Brain pericyte (primary cell): ENCODE results near the gene SAAL1.

Source experiments
- DNase-seq: peaks from one replicate; pipeline ENCODE4 v3.0.0-alpha.2; 2012; ENCODE audit warnings: low read depth, low spot score

Gene SAAL1

GRCh38 chr11:18081551-18081950, 24.3 kb downstream of the SAAL1 start:
- no peak for DNase-seq

GRCh38 chr11:18080451-18080850, 25.4 kb downstream of the SAAL1 start:
- DNase-seq, result no peak

- no peak for DNase-seq
Observed at GRCh38 chr11:18078909-18079308, 27.0 kb downstream of the SAAL1 start.

- no peak for DNase-seq
Observed at GRCh38 chr11:18075444-18075843, 30.4 kb downstream of the SAAL1 start.

GRCh38 chr11:18071098-18071705, 34.7 kb downstream of the SAAL1 start:
- DNase-seq, result no peak

- no peak for DNase-seq
Observed at GRCh38 chr11:18067372-18067771, 38.5 kb downstream of the SAAL1 start.

- no peak for DNase-seq
Observed at GRCh38 chr11:18066626-18067025, 39.3 kb downstream of the SAAL1 start.

GRCh38 chr11:18065572-18065971, 40.3 kb downstream of the SAAL1 start:
- DNase-seq, result no peak

GRCh38 chr11:18064450-18065054, 41.3 kb downstream of the SAAL1 start:
- DNase-seq, result no peak

- no peak for DNase-seq
Observed at GRCh38 chr11:18063862-18064434, 41.9 kb downstream of the SAAL1 start.

GRCh38 chr11:18063125-18063524, 42.8 kb downstream of the SAAL1 start:
- DNase-seq, result no peak

- no peak for DNase-seq
Observed at GRCh38 chr11:18061351-18061750, 44.5 kb downstream of the SAAL1 start.

- DNase-seq, result no peak
Observed at GRCh38 chr11:18056561-18057181, 49.2 kb downstream of the SAAL1 start.

GRCh38 chr11:18054511-18055103, 51.3 kb downstream of the SAAL1 start:
- DNase-seq, result no peak

- no peak for DNase-seq
Observed at GRCh38 chr11:18050848-18051247, 55.0 kb downstream of the SAAL1 start.

GRCh38 chr11:18046116-18046777, 59.6 kb downstream of the SAAL1 start, which contains the start of gene TPH1:
Gene TPH1, minus strand, starts transcription at chr11:18046269. Its CDS starts 5,507 bp downstream, at chr11:18040762.
- no peak for DNase-seq

- no peak for DNase-seq
Observed at GRCh38 chr11:18036456-18036855, 69.4 kb downstream of the SAAL1 start.
